Peyer's patch (tissue), 4 donors: ENCODE measurements around the gene EML4. TPM values are rescaled to one million over a fixed set of nuclear protein-coding genes. Genes with fewer than 3 reads are reported as not detected.

ENCODE experiments used
- DNase-seq, 3 donors: peaks; one replicate each; pipeline ENCODE4 v3.0.0-alpha.2; 2017 to 2019
- H3K27ac ChIP-seq, 4 donors: fragments of 200-600 bp; sonication (generic); one replicate each; pipeline ENCODE4 v1.5.1; 2016 to 2019
- H3K27me3 ChIP-seq, 2 donors: fragments of 200-600 bp; sonication (generic); one replicate each; pipeline ENCODE4 v1.5.1; 2019
- H3K36me3 ChIP-seq, 3 donors: fragments of 200-600 bp; sonication (generic); one replicate each; pipeline ENCODE4 v1.5.1; 2016 to 2019
- H3K4me1 ChIP-seq, 4 donors: fragments of 200-600 bp; sonication (generic); one replicate each; pipeline ENCODE4 v1.5.1; 2016 to 2019
- H3K4me3 ChIP-seq, 4 donors: fragments of 200-600 bp; sonication (generic); 1 replicate in 3 of 4; 2 replicates in 1 of 4; pipeline ENCODE4 v1.5.1; 2016 to 2019; ENCODE audit warnings: mild to moderate bottlenecking in 1 of 4
- H3K9me3 ChIP-seq, 4 donors: fragments of 200-600 bp; sonication (generic); one replicate each; pipeline ENCODE4 v1.5.1; 2016 to 2019; ENCODE audit warnings: mild to moderate bottlenecking in 1 of 4
- CTCF ChIP-seq, 6 experiments: fragments of 450-650 bp in 4 of 6; fragments of 200-600 bp in 2 of 6; sonication (generic) in 1 of 6; IDR thresholded peaks; one replicate each; pipeline ENCODE4 v1.5.1; 2017 to 2019; ENCODE audit warnings: antibody characterized with exemption in 6 of 6, mild to moderate bottlenecking in 3 of 6, moderate library complexity in 1 of 6
- POLR2A ChIP-seq, 2 donors: fragments of 450-650 bp; IDR thresholded peaks; one replicate each; pipeline ENCODE4 v1.5.1; 2017; ENCODE audit warnings: antibody characterized with exemption in 2 of 2, mild to moderate bottlenecking in 2 of 2, moderate library complexity in 2 of 2
- total RNA-seq, 4 donors: library from RNA; depleted of rRNA; stranded (reverse); fragments of >200 nt; gene quantifications; one replicate each; pipeline ENCODE4 v1.1.0, GENCODE V29; 2016

Gene EML4
- total RNA-seq, 4 donors from 2014 or later: 73.7 to 115 (median 84.4) TPM

GRCh38 chr2:42296226-42296625 lies 127.1 kb downstream of the EML4 start:
- no peaks in the 10 kb centered on the region for H3K27me3 ChIP-seq
- H3K27ac ChIP-seq: peak overlapping the region in 3 of 4 donors; percentile 1 to 48 (median 34)
- no peak for TF ChIP-seq CTCF (IDR thresholded peaks at IDR 0.05)
- no peak for TF ChIP-seq POLR2A (IDR thresholded peaks at IDR 0.05)
- H3K4me3 ChIP-seq: no peak overlapping the region
- H3K9me3 ChIP-seq: no peaks in the 10 kb centered on the region
- H3K4me1 ChIP-seq: peaks cover 0 to 24% (median 0%) of the 10 kb centered on the region in 4 donors
- DNase-seq: no peak
- peaks cover 0 to 53% (median 0%) of the 10 kb centered on the region in 3 donors for H3K36me3 ChIP-seq

GRCh38 chr2:42297322-42297936 lies 128.3 kb downstream of the EML4 start:
- Histone ChIP-seq H3K36me3 (peaks cover 0 to 47% (median 0%) of the 10 kb centered on the region in 3 donors), H3K27ac (peak overlapping the region in 2 of 4 donors; percentile 1 to 34), H3K27me3 (no peaks in the 10 kb centered on the region)

GRCh38 chr2:42298132-42298531 lies 129.0 kb downstream of the EML4 start:
- no peaks in the 10 kb centered on the region for H3K27me3 ChIP-seq
- H3K36me3 ChIP-seq: peaks cover 0 to 51% (median 0%) of the 10 kb centered on the region in 3 donors
- no peak overlapping the region for H3K4me3 ChIP-seq
- H3K4me1 ChIP-seq: peaks cover 0 to 24% (median 0%) of the 10 kb centered on the region in 4 donors
- no peaks in the 10 kb centered on the region for H3K9me3 ChIP-seq
- no peak for TF ChIP-seq CTCF (IDR thresholded peaks at IDR 0.05)
- peak overlapping the region in 1 of 4 donors; percentile 34 for H3K27ac ChIP-seq
- DNase-seq: no peak

More at GRCh38 chr2:42297322-42297936, 128.3 kb downstream of the EML4 start:
- no peaks in the 10 kb centered on the region for H3K9me3 ChIP-seq
- no peak for TF ChIP-seq CTCF (IDR thresholded peaks at IDR 0.05)
- TF ChIP-seq POLR2A (IDR thresholded peaks at IDR 0.05): no peak
- H3K4me3 ChIP-seq: no peak overlapping the region
- H3K4me1 ChIP-seq: peaks cover 0 to 24% (median 0%) of the 10 kb centered on the region in 4 donors
- DNase-seq: no peak

GRCh38 chr2:42298996-42299754 lies 130.0 kb downstream of the EML4 start:
- Histone ChIP-seq H3K4me3 (no peak overlapping the region), H3K36me3 (peaks cover 0 to 53% (median 0%) of the 10 kb centered on the region in 3 donors), H3K9me3 (no peaks in the 10 kb centered on the region), H3K27ac (peak overlapping the region in 1 of 4 donors; percentile 1), H3K4me1 (peaks cover 0 to 24% (median 0%) of the 10 kb centered on the region in 4 donors), H3K27me3 (no peaks in the 10 kb centered on the region)
- no peak for DNase-seq
- TF ChIP-seq CTCF (IDR thresholded peaks at IDR 0.05) (no peak), POLR2A (IDR thresholded peaks at IDR 0.05) (no peak)

GRCh38 chr2:42300527-42300926 lies 131.4 kb downstream of the EML4 start:
- Histone ChIP-seq H3K9me3 (no peaks in the 10 kb centered on the region), H3K36me3 (peaks cover 0 to 48% (median 0%) of the 10 kb centered on the region in 3 donors), H3K27ac (no peak overlapping the region), H3K4me3 (no peak overlapping the region), H3K4me1 (peaks cover 0 to 24% (median 0%) of the 10 kb centered on the region in 4 donors), H3K27me3 (no peaks in the 10 kb centered on the region)
- TF ChIP-seq CTCF (IDR thresholded peaks at IDR 0.05) (no peak), POLR2A (IDR thresholded peaks at IDR 0.05) (no peak)
- no peak for DNase-seq
